LNCaP clone FGC (cell line): ENCODE results near the gene HAS3.

Experiments used
- DNase-seq: peaks from one replicate; pipeline ENCODE4 v3.0.0-alpha.2; 2011; ENCODE audit warnings: low read depth
- H3K4me3 ChIP-seq: 2 replicates; pipeline ENCODE4 v1.5.1; 2011; ENCODE audit warnings: mild to moderate bottlenecking, low read depth, low read length, control low read depth
- TF ChIP-seq, protein P1 (sequence below): IDR thresholded peaks from 2 replicates; pipeline ENCODE4 v1.5.1; 2012; ENCODE audit warnings: mild to moderate bottlenecking; ENCODE audit not compliant: control insufficient read depth, insufficient read depth; ENCODE audit errors: extremely low read depth

Gene HAS3

DNA sequence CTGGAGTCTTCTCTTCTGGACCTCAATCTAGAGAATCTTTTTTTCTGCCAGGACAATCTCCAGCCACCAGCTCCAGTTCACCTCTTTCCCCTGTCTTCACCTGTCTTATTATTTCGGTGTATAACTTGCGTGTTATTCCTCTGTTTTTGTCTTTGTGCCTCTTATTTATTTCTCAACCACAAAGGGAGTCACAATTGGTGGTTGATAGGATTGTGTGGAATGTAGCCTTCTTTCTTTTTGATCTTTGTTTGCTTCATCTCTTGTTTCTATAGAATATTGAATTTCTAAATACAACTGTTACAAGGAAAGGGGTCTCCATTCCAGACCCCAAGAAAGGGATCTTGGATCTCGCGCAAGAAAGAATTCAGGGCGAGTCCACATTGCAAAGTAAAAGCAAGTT, 35.9 kb upstream of the HAS3 start:
- TF ChIP-seq, protein P1, sequence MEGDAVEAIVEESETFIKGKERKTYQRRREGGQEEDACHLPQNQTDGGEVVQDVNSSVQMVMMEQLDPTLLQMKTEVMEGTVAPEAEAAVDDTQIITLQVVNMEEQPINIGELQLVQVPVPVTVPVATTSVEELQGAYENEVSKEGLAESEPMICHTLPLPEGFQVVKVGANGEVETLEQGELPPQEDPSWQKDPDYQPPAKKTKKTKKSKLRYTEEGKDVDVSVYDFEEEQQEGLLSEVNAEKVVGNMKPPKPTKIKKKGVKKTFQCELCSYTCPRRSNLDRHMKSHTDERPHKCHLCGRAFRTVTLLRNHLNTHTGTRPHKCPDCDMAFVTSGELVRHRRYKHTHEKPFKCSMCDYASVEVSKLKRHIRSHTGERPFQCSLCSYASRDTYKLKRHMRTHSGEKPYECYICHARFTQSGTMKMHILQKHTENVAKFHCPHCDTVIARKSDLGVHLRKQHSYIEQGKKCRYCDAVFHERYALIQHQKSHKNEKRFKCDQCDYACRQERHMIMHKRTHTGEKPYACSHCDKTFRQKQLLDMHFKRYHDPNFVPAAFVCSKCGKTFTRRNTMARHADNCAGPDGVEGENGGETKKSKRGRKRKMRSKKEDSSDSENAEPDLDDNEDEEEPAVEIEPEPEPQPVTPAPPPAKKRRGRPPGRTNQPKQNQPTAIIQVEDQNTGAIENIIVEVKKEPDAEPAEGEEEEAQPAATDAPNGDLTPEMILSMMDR: no peak
- DNase-seq: no peak
- no peak overlapping the region for H3K4me3 ChIP-seq

DNA sequence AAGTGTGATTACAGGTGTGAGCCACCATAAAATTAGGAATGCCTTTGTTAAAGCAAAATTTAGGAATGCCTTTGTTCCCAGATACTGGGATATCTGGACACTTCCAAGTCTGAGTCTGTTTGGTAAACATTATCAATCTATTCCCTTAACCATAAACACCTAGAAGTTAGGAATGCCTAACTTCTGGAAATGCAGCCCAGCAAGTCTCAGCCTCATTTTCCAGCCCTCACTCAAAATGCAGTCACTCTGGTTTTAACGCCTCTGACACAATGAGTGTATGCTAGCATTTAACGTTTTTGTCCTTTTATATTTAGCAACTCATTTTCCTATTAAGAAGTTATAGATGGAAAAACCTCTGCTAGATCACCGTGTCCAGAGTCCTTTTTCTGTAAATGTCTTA, 34.4 kb upstream of the HAS3 start:
- TF ChIP-seq, protein P1: no peak
- no peak for DNase-seq
- H3K4me3 ChIP-seq: no peak overlapping the region

DNA sequence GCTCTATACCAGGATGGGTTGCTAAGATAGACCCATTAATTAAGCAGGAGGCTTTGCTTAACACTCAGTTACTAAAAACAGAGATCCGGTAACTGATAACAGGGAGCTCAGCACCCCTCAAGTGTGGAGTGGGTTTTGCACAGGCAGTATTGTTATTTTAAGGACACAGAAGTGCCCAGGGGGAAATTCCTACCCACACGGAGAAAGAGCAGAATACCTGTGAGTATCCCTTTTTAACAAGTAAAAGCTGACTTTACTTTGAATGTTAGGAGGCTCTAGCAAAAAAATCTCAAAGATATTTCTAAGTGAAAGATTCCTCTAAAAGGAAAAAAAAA, 32.8 kb upstream of the HAS3 start:
- no peak for DNase-seq
- no peak overlapping the region for H3K4me3 ChIP-seq
- TF ChIP-seq, protein P1: no peak

DNA sequence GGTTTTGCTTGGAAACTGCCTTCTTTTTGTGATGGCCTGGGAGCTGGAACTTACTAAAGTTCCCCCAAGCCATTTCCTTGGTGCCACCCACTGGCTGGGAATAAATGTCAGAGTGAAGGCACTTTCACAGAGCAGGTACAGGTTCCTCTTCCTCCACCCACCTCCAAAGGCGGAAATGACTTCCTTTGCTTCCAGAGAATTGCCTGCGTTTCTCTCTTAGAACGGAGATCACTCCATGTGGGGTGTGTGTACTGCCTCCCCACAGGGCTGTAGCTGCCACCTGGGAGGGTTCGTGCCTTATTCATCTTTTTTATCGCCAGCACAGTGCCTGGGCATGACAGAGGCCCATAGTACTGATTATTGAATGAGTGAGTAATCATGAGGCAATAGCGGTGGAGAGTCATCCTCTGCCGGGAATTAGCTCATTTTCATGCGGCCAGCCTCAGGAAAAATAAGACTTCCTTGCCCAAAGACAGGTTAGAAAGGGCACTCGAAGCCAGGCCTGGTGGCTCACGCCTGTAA, 32.2 kb upstream of the HAS3 start:
- TF ChIP-seq, protein P1: no peak
- H3K4me3 ChIP-seq: no peak overlapping the region
- DNase-seq: no peak

DNA sequence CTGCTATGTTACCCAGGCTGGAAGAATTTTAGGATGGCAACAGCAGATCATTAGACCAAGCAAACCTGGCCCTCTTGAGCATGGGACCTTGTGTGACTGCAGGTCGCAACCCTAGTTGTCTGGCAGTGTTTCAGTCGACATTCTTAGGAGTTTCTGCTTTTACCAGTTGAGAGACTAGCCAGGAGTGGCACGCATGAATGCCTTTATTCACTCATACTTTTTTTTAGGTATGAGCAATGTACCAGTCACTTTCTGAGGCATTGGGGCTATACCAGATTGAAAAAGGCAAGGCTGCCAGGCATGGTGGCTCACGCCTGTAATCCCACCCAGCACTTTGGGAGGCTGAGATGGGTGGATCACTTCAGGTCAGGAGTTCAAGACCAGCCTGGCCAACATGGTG, 28.2 kb upstream of the HAS3 start:
- TF ChIP-seq, protein P1: no peak
- no peak for DNase-seq
- no peak overlapping the region for H3K4me3 ChIP-seq

DNA sequence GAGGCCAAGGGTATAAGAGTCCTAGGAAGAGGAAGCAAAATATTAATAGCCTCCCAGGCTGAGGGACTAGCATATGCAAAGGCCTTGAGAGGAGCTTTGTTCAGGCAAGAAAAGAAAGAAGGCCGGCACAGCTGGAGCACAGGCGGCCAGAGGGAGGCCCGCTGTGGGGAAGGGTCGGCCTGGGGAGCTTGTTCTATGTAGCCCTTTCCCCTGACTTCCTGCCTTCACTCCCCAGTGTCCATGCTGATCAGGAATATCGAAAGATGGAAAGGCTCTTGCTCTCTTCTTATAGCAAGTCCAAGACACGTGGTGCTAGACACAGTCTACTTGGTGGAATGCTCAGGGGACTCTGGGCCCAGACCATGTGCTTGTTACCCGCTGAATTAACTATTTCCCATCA, 27.4 kb upstream of the HAS3 start:
- no peak overlapping the region for H3K4me3 ChIP-seq

DNA sequence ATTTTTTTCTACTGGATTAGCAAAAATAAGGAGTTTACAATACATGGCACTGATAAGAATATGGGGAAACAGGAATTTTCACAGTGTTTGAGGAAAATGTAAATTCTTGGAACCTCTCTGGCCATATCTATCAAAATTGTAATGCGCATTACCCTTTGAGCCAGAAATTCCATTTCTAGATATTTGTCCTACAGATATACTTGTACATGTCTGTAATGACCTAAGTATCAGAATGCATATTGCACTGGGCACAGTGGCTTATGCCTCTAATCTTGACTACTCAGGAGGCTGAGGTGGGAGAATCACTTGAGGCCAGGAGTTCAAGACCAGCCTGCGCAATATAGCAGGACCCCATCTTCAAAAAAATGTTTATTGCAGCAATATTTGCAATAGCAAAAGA, 25.8 kb upstream of the HAS3 start:
- no peak overlapping the region for H3K4me3 ChIP-seq
- TF ChIP-seq, protein P1: no peak
- no peak for DNase-seq

More for the DNA sequence above, 27.4 kb upstream of the HAS3 start:
- no peak for DNase-seq
- TF ChIP-seq, protein P1: no peak
